DOHH2 (cell line): ENCODE measurements around the gene ZNF469.

Source experiments
- H3F3A ChIP-seq: fragments of 200-600 bp; sonication (generic), shearing (Covaris generic); 2 replicates; pipeline ENCODE4 v1.6.0; 2016; ENCODE audit warnings: antibody characterized with exemption, mild to moderate bottlenecking; ENCODE audit not compliant: control insufficient read depth, insufficient read depth
- H3K27ac ChIP-seq: fragments of 200-600 bp; sonication (generic); 2 replicates; pipeline ENCODE4 v1.5.1; 2014; ENCODE audit warnings: low read depth, mild to moderate bottlenecking, low read length, moderate library complexity
- H3K27me3 ChIP-seq: fragments of 200-600 bp; sonication (generic); 2 replicates; pipeline ENCODE4 v1.6.1; 2014; ENCODE audit warnings: mild to moderate bottlenecking, low read length, mixed read lengths; ENCODE audit not compliant: control insufficient read depth
- H3K36me3 ChIP-seq: fragments of 200-600 bp; sonication (generic); 2 replicates; pipeline ENCODE4 v1.6.1; 2014; ENCODE audit warnings: mild to moderate bottlenecking, low read length, moderate library complexity, mixed read lengths; ENCODE audit not compliant: control insufficient read depth
- H3K4me1 ChIP-seq: fragments of 200-600 bp; sonication (generic); 2 replicates; pipeline ENCODE4 v1.6.1; 2014; ENCODE audit warnings: mild to moderate bottlenecking, low read length, mixed read lengths; ENCODE audit not compliant: control insufficient read depth
- H3K4me2 ChIP-seq: fragments of 200-600 bp; sonication (generic); 2 replicates; pipeline ENCODE4 v1.6.0; 2014; ENCODE audit warnings: mild to moderate bottlenecking, low read length, moderate library complexity
- H3K4me3 ChIP-seq: fragments of 200-600 bp; sonication (generic); 2 replicates; pipeline ENCODE4 v1.5.1; 2014; ENCODE audit warnings: mild to moderate bottlenecking, low read length, mixed read lengths
- H3K79me2 ChIP-seq: fragments of 200-600 bp; sonication (generic); 2 replicates; pipeline ENCODE4 v1.6.1; 2014; ENCODE audit warnings: mild to moderate bottlenecking, low read length, mixed read lengths; ENCODE audit not compliant: control insufficient read depth
- H3K9me2 ChIP-seq: fragments of 200-600 bp; sonication (generic); replicated peaks from 2 replicates; pipeline ENCODE4 v1.6.1; 2014; ENCODE audit warnings: mild to moderate bottlenecking, low read length, mixed read lengths; ENCODE audit not compliant: control insufficient read depth
- H3K9me3 ChIP-seq: fragments of 200-600 bp; sonication (generic); 2 replicates; pipeline ENCODE4 v1.6.1; 2014; ENCODE audit warnings: antibody characterized with exemption, low read length, mixed read lengths; ENCODE audit not compliant: control insufficient read depth, insufficient read depth
- H4K20me1 ChIP-seq: fragments of 200-600 bp; sonication (generic); 2 replicates; pipeline ENCODE4 v1.6.0; 2014; ENCODE audit warnings: low read depth, mild to moderate bottlenecking, antibody characterized with exemption, low read length, moderate library complexity; ENCODE audit not compliant: control insufficient read depth, insufficient read depth
- EZH2phosphoT487 ChIP-seq: fragments of 200-600 bp; sonication (generic); IDR thresholded peaks from 2 replicates; pipeline ENCODE4 v1.6.1; 2017; ENCODE audit warnings: borderline replicate concordance, mild to moderate bottlenecking, antibody characterized with exemption, low read length, moderate library complexity, mixed read lengths
- TF ChIP-seq, protein P1 (sequence below): fragments of 200-600 bp; sonication (generic); IDR thresholded peaks from one replicate; pipeline ENCODE4 v1.5.1; 2014; ENCODE audit warnings: antibody characterized with exemption, mild to moderate bottlenecking, low read depth, low read length; ENCODE audit not compliant: poor library complexity, severe bottlenecking

Gene ZNF469

GRCh38 chr16:88341551-88342290 lies 41.0 kb upstream of the ZNF469 start:
- no peak overlapping the region for H3K4me2 ChIP-seq
- no peak for TF ChIP-seq EZH2phosphoT487
- H3K9me3 ChIP-seq = no peaks in the 10 kb centered on the region
- H3F3A ChIP-seq = no peaks in the 10 kb centered on the region
- no peak overlapping the region for H3K4me3 ChIP-seq
- no peaks in the 10 kb centered on the region for H3K4me1 ChIP-seq
- H3K79me2 ChIP-seq = no peaks in the 10 kb centered on the region
- no peaks in the 10 kb centered on the region for H3K27me3 ChIP-seq
- no peak overlapping the region for H3K27ac ChIP-seq
- H4K20me1 ChIP-seq = no peaks in the 10 kb centered on the region
- no peaks in the 10 kb centered on the region for H3K36me3 ChIP-seq
- H3K9me2 ChIP-seq = no peaks in the 10 kb centered on the region

- Histone ChIP-seq H3K4me3 (no peak overlapping the region), H3K27ac (no peak overlapping the region), H3F3A (no peaks in the 10 kb centered on the region), H3K4me2 (no peak overlapping the region), H3K9me2 (no peaks in the 10 kb centered on the region), H3K36me3 (no peaks in the 10 kb centered on the region), H3K79me2 (no peaks in the 10 kb centered on the region), H3K27me3 (no peaks in the 10 kb centered on the region), H4K20me1 (no peaks in the 10 kb centered on the region), H3K4me1 (peaks cover under 1% of the 10 kb centered on the region), H3K9me3 (no peaks in the 10 kb centered on the region)
- TF ChIP-seq, protein P1, sequence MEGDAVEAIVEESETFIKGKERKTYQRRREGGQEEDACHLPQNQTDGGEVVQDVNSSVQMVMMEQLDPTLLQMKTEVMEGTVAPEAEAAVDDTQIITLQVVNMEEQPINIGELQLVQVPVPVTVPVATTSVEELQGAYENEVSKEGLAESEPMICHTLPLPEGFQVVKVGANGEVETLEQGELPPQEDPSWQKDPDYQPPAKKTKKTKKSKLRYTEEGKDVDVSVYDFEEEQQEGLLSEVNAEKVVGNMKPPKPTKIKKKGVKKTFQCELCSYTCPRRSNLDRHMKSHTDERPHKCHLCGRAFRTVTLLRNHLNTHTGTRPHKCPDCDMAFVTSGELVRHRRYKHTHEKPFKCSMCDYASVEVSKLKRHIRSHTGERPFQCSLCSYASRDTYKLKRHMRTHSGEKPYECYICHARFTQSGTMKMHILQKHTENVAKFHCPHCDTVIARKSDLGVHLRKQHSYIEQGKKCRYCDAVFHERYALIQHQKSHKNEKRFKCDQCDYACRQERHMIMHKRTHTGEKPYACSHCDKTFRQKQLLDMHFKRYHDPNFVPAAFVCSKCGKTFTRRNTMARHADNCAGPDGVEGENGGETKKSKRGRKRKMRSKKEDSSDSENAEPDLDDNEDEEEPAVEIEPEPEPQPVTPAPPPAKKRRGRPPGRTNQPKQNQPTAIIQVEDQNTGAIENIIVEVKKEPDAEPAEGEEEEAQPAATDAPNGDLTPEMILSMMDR = no peak
- TF ChIP-seq EZH2phosphoT487 = no peak
These were observed 40.3 kb upstream of the ZNF469 start for GRCh38 chr16:88342491-88342890.

- no peaks in the 10 kb centered on the region for H4K20me1 ChIP-seq
- peaks cover 9% of the 10 kb centered on the region for H3K4me1 ChIP-seq
- H3K4me3 ChIP-seq = no peak overlapping the region
- H3F3A ChIP-seq = no peaks in the 10 kb centered on the region
- no peaks in the 10 kb centered on the region for H3K9me2 ChIP-seq
- no peak overlapping the region for H3K4me2 ChIP-seq
- no peaks in the 10 kb centered on the region for H3K27me3 ChIP-seq
- TF ChIP-seq, protein P1 = no peak
- no peak for TF ChIP-seq EZH2phosphoT487
- H3K9me3 ChIP-seq = no peaks in the 10 kb centered on the region
- H3K27ac ChIP-seq = no peak overlapping the region
- no peaks in the 10 kb centered on the region for H3K36me3 ChIP-seq
- H3K79me2 ChIP-seq = no peaks in the 10 kb centered on the region
These were observed 39.4 kb upstream of the ZNF469 start for GRCh38 chr16:88343271-88343791.

DNA sequence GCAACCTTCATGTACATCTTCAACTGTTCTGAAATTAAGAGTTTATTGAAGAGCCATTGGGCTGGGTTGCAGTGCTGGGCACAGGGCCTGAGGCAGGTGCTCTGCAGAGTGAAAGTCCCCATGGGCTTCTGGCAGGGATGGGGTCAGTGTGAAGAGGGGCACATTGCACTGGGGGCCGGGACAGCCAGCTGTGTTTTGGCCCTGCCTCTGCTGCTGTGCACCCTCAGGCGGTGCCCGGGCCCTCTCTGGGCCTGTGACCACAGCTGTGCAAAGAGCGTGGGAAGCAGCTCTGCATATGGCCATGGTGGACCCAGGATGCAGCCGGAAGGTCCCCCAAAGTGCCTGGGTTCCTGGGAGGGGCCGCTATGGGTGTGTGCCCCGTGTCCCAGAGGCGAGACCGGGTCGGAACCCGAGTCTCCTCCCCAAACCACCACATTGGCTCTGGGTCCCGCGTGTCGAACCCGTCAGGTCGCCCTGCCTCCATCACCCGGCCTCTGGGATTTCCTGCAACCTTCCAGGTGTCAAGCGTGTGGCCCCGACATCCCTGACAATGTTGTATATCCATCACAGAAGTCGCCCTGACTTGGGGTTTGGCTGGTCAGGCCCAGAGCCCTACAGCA lies 38.2 kb upstream of the ZNF469 start:
- no peaks in the 10 kb centered on the region for H3K79me2 ChIP-seq
- no peak overlapping the region for H3K4me3 ChIP-seq
- H4K20me1 ChIP-seq = no peaks in the 10 kb centered on the region
- no peaks in the 10 kb centered on the region for H3K9me2 ChIP-seq
- peaks cover 12% of the 10 kb centered on the region for H3K4me1 ChIP-seq
- H3K36me3 ChIP-seq = no peaks in the 10 kb centered on the region
- H3K4me2 ChIP-seq = no peak overlapping the region
- no peaks in the 10 kb centered on the region for H3K9me3 ChIP-seq
- no peaks in the 10 kb centered on the region for H3F3A ChIP-seq
- TF ChIP-seq EZH2phosphoT487 = no peak
- TF ChIP-seq, protein P1 = no peak
- no peaks in the 10 kb centered on the region for H3K27me3 ChIP-seq
- H3K27ac ChIP-seq = no peak overlapping the region
